ENCODE results near the gene PCGF3. TPM values are rescaled to one million over a fixed set of nuclear protein-coding genes. Genes with fewer than 3 reads are reported as not detected.
A peak's percentile ranks its signal among the peaks of the same experiment; 100 is the strongest.

The PCGF3 gene
- total and polyA plus RNA-seq, 9 of the 15 experiments (the other 6 are each of a cell fraction or from before 2014, with no cell fraction given), result 2.6 to 46.1 (median 20.3) TPM

DNA sequence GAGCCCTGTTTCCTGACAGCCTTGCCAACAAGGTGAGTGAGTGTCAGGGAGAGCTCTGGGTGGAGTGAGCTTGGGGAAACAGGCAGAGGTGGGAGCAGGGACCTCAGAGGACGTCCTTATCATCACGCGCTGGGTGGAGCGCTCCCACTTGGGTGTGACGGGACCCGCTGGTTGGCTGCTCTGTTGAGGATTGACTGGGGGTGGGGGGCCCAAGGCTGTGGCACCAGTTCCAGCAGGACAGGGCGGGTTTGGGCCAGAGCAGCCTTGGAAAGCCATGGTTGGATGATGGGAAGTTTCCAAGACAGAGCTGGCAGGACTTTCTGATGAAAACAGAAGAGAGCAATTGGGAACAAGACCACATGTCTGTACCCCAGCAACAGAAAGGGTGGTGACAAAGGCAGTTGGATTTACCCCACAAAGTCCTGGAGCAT lies 3.0 kb upstream of the PCGF3 start:
- Histone ChIP-seq H3K9me3 (replicated peaks; ENCODE audit: control insufficient read depth, insufficient read depth, low read depth, low read length) (no peaks in the 10 kb centered on the region), H3K9me1 (ENCODE audit: control insufficient read depth, insufficient read depth, low read length) (peaks cover 4% of the 10 kb centered on the region), H4K20me1 (replicated peaks; ENCODE audit: control insufficient read depth, insufficient read depth, low read length) (no peaks in the 10 kb centered on the region), H3K4me1 (replicated peaks in 1 of 2; ENCODE audit: control insufficient read depth in 2 of 2, insufficient read depth in 2 of 2, low read length in 2 of 2) (peaks cover 29 to 77% of the 10 kb centered on the region in 2 experiments; a peak in 4 of 5 replicates), H3K79me2 (ENCODE audit: control insufficient read depth, insufficient read depth, low read length) (peaks cover 17% of the 10 kb centered on the region), H2AFZ (ENCODE audit: low read depth, low read length) (peak overlapping the region; percentile 83), H3K36me3 (ENCODE audit: control insufficient read depth, insufficient read depth, low read length) (no peaks in the 10 kb centered on the region), H3K27me3 (ENCODE audit: control insufficient read depth in 2 of 2, insufficient read depth in 2 of 2, low read length in 2 of 2) (no peaks in the 10 kb centered on the region), H3K27ac (ENCODE audit: extremely low read depth, low read depth, low read length) (peak overlapping the region; percentile 74), H3K4me3 (no peak overlapping the region), H3K9ac (ENCODE audit: insufficient read depth in 1 of 2, low read depth in 2 of 2, low read length in 2 of 2) (peak overlapping the region; percentile 63 to 81; a peak in 3 of 4 replicates), H3K4me2 (ENCODE audit: insufficient read depth, low read length) (peak overlapping the region; percentile 69)
- WGBS (ENCODE audit: insufficient coverage, low coverage, missing lambda C conversion rate), result 2% methylated on average over 7 of the region's 7 CpGs
- peak; percentile 79 for FAIRE-seq
- BruUV-seq (replicated peaks), result no TSS peak
- peak; percentile 81 to 90 (median 85) for DNase-seq (ENCODE audit: extremely low read depth in 1 of 4, low spot score in 3 of 4)
- ATAC-seq, result peak; percentile 60
- intact Hi-C loops (cut with micrococcal nuclease) (no loop called here), in situ Hi-C loops (cut with MboI) (no loop called here)
- POLR2A ChIA-PET, result interaction anchor here (0.6 to 1.4 kb wide), 3 partner anchors 8 to 291 kb away, joined by 3 read pairs; no protein-coding TSS in a partner anchor
- CTCF ChIA-PET (ENCODE audit: low intra/inter-chr PET ratio), result no interaction called here
- peak; percentile 37 for TF ChIP-seq TBP (optimal IDR thresholded peaks at IDR 0.05; ENCODE audit: low read depth, low read length)
- TF ChIP-seq ZNF3 (CRISPR knock-in tag; IDR thresholded peaks at IDR 0.05), result no peak
- TF ChIP-seq, protein P1, sequence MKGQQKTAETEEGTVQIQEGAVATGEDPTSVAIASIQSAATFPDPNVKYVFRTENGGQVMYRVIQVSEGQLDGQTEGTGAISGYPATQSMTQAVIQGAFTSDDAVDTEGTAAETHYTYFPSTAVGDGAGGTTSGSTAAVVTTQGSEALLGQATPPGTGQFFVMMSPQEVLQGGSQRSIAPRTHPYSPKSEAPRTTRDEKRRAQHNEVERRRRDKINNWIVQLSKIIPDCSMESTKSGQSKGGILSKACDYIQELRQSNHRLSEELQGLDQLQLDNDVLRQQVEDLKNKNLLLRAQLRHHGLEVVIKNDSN (CRISPR knock-in tag; IDR thresholded peaks at IDR 0.05), result peak; percentile 8; the same call in 1 of the 2 replicates
- TF ChIP-seq MTA3 (IDR thresholded peaks at IDR 0.05; ENCODE audit: borderline replicate concordance), result peak; percentile 44; the same call in 1 of the 2 replicates
- peak; percentile 56; the same call in 1 of the 2 replicates for TF ChIP-seq KLF1 (tag; IDR thresholded peaks at IDR 0.05)
- peak; percentile 62 for TF ChIP-seq CXXC5 (CRISPR knock-in tag; IDR thresholded peaks at IDR 0.05)
- TF ChIP-seq ZNF717 (CRISPR knock-in tag; IDR thresholded peaks at IDR 0.05), result no peak
- peak; percentile 47; the same call in 1 of the 2 replicates for TF ChIP-seq ESRRA (IDR thresholded peaks at IDR 0.05; ENCODE audit: borderline replicate concordance, low read depth)
- TF ChIP-seq L3MBTL2 (IDR thresholded peaks at IDR 0.05), result peak; percentile 69
- TF ChIP-seq, protein P2, sequence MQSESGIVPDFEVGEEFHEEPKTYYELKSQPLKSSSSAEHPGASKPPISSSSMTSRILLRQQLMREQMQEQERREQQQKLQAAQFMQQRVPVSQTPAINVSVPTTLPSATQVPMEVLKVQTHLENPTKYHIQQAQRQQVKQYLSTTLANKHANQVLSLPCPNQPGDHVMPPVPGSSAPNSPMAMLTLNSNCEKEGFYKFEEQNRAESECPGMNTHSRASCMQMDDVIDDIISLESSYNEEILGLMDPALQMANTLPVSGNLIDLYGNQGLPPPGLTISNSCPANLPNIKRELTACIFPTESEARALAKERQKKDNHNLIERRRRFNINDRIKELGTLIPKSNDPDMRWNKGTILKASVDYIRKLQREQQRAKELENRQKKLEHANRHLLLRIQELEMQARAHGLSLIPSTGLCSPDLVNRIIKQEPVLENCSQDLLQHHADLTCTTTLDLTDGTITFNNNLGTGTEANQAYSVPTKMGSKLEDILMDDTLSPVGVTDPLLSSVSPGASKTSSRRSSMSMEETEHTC (IDR thresholded peaks at IDR 0.05), result 0 out of 2 replicates have a peak, but pooled peaks have one; percentile 39
- 0 out of 2 replicates have a peak, but pooled peaks have one; percentile 12 for TF ChIP-seq ATF7 (IDR thresholded peaks at IDR 0.05)
- TF ChIP-seq, protein P3, sequence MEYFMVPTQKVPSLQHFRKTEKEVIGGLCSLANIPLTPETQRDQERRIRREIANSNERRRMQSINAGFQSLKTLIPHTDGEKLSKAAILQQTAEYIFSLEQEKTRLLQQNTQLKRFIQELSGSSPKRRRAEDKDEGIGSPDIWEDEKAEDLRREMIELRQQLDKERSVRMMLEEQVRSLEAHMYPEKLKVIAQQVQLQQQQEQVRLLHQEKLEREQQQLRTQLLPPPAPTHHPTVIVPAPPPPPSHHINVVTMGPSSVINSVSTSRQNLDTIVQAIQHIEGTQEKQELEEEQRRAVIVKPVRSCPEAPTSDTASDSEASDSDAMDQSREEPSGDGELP (CRISPR knock-in tag; IDR thresholded peaks at IDR 0.05; ENCODE audit: borderline replicate concordance), result peak; percentile 14; the same call in 1 of the 2 replicates

Measured in K562 (cell line).